Measurements from ENCODE around the gene EN1.
A peak's percentile ranks its signal among the peaks of the same experiment; 100 is the strongest.

Gene EN1

GRCh38 chr2:118846953-118847761, at the start of gene EN1:
EN1 (minus strand) TSS chr2:118847648; CDS start chr2:118847167, 481 bp downstream.
- H3K4me3 ChIP-seq (ENCODE audit: low read depth, low read length), result peak within 1 kb of the TSS; percentile 27; the same call in 1 of the 2 replicates
- TF ChIP-seq CTCF (IDR thresholded peaks at IDR 0.05; ENCODE audit: low read depth, low read length), result no peak

- no peak for TF ChIP-seq CTCF (IDR thresholded peaks at IDR 0.05; ENCODE audit: low read depth, low read length)
- H3K4me3 ChIP-seq (ENCODE audit: low read depth, low read length), result no peak overlapping the region
These were observed 45.7 kb upstream of the EN1 start for GRCh38 chr2:118893100-118893499.

- no peak for TF ChIP-seq CTCF (IDR thresholded peaks at IDR 0.05; ENCODE audit: low read depth, low read length)
- no peak overlapping the region for H3K4me3 ChIP-seq (ENCODE audit: low read depth, low read length)
These were observed 42.5 kb upstream of the EN1 start for GRCh38 chr2:118889995-118890394.

GRCh38 chr2:118883792-118884191, 36.3 kb upstream of the EN1 start:
- no peak overlapping the region for H3K4me3 ChIP-seq (ENCODE audit: low read depth, low read length)
- no peak for TF ChIP-seq CTCF (IDR thresholded peaks at IDR 0.05; ENCODE audit: low read depth, low read length)

- H3K4me3 ChIP-seq (ENCODE audit: low read depth, low read length), result no peak overlapping the region
- peak; percentile 89 for TF ChIP-seq CTCF (IDR thresholded peaks at IDR 0.05; ENCODE audit: low read depth, low read length)
These were observed 35.4 kb upstream of the EN1 start for GRCh38 chr2:118882693-118883336.

GRCh38 chr2:118881490-118882129, 34.2 kb upstream of the EN1 start:
- TF ChIP-seq CTCF (IDR thresholded peaks at IDR 0.05; ENCODE audit: low read depth, low read length), result peak; percentile 79
- no peak overlapping the region for H3K4me3 ChIP-seq (ENCODE audit: low read depth, low read length)

- no peak overlapping the region for H3K4me3 ChIP-seq (ENCODE audit: low read depth, low read length)
- no peak for TF ChIP-seq CTCF (IDR thresholded peaks at IDR 0.05; ENCODE audit: low read depth, low read length)
These were observed 33.1 kb upstream of the EN1 start for GRCh38 chr2:118880501-118880900.

All from WI38 (cell line).